CD14-positive monocyte (primary cell): ENCODE results near the gene TMCO5A. TPM values are rescaled to one million over a fixed set of nuclear protein-coding genes. Genes with fewer than 3 reads are reported as not detected.
A peak's percentile ranks its signal among the peaks of the same experiment; 100 is the strongest.

Source experiments
- DNase-seq, 3 donors: peaks; one replicate each; pipeline ENCODE4 v3.0.0-alpha.2; 2011 to 2022
- H2AFZ ChIP-seq: 2 replicates; pipeline ENCODE4 v1.6.0; 2012; ENCODE audit warnings: mild to moderate bottlenecking, low read depth, low read length, inconsistent platforms; ENCODE audit not compliant: insufficient read depth, poor library complexity, severe bottlenecking
- H3K27ac ChIP-seq, 2 donors: 1 replicate in 1 of 2; 2 replicates in 1 of 2; pipeline ENCODE4 v1.5.1; 2012 to 2013; ENCODE audit warnings: low read length in 2 of 2, control low read depth in 1 of 2, inconsistent platforms in 1 of 2, low read depth in 1 of 2, mild to moderate bottlenecking in 1 of 2
- H3K27me3 ChIP-seq, 2 donors: one replicate each; pipeline versions ENCODE4 v1.6.0 to v1.6.1; 2011 to 2013; ENCODE audit warnings: low read length in 2 of 2; ENCODE audit not compliant: control insufficient read depth in 2 of 2, insufficient read depth in 2 of 2
- H3K36me3 ChIP-seq, 2 donors: replicated peaks in 1 of 2; 1 replicate in 1 of 2; 2 replicates in 1 of 2; pipeline versions ENCODE4 v1.5.1 to v1.6.1; 2012 to 2013; ENCODE audit warnings: low read length in 2 of 2, control low read depth in 1 of 2, inconsistent platforms in 1 of 2, mild to moderate bottlenecking in 1 of 2; ENCODE audit not compliant: insufficient read depth in 2 of 2, control insufficient read depth in 1 of 2
- H3K4me1 ChIP-seq, 2 donors: 1 replicate in 1 of 2; 2 replicates in 1 of 2; pipeline versions ENCODE4 v1.5.1 to v1.6.1; 2012 to 2013; ENCODE audit warnings: low read length in 2 of 2, control low read depth in 1 of 2, inconsistent platforms in 1 of 2, mild to moderate bottlenecking in 1 of 2, moderate library complexity in 1 of 2; ENCODE audit not compliant: insufficient read depth in 2 of 2, control insufficient read depth in 1 of 2
- H3K4me2 ChIP-seq: replicated peaks from 2 replicates; pipeline ENCODE3; 2012; ENCODE audit warnings: low read length, moderate library complexity, mild to moderate bottlenecking; ENCODE audit not compliant: poor library complexity, severe bottlenecking; ENCODE audit errors: extremely low read depth
- H3K4me3 ChIP-seq, 3 experiments: fragments of 200-600 bp in 1 of 3; sonication (generic) in 1 of 3; replicated peaks in 1 of 3; 1 replicate in 2 of 3; 2 replicates in 1 of 3; pipeline ENCODE4 v1.5.1; 2011 to 2013; ENCODE audit warnings: low read length in 3 of 3, mild to moderate bottlenecking in 3 of 3, control low read depth in 2 of 3, low read depth in 2 of 3, inconsistent platforms in 1 of 3, moderate library complexity in 1 of 3
- H3K79me2 ChIP-seq: 2 replicates; pipeline ENCODE4 v1.6.0; 2012; ENCODE audit warnings: mild to moderate bottlenecking, control low read depth, inconsistent platforms, low read length, moderate library complexity; ENCODE audit not compliant: insufficient read depth
- H3K9ac ChIP-seq: 2 replicates; pipeline ENCODE4 v1.6.0; 2017; ENCODE audit warnings: low read length, mild to moderate bottlenecking; ENCODE audit not compliant: insufficient read depth, poor library complexity, severe bottlenecking
- H3K9me3 ChIP-seq, 2 donors: replicated peaks in 1 of 2; 1 replicate in 1 of 2; 2 replicates in 1 of 2; pipeline versions ENCODE4 v1.5.1 to v1.6.1; 2012 to 2013; ENCODE audit warnings: low read length in 2 of 2, control low read depth in 1 of 2; ENCODE audit not compliant: control insufficient read depth in 1 of 2, insufficient read depth in 1 of 2
- H4K20me1 ChIP-seq: 2 replicates; pipeline ENCODE4 v1.6.0; 2012; ENCODE audit warnings: mild to moderate bottlenecking, low read length, control low read depth, moderate library complexity; ENCODE audit not compliant: insufficient read depth
- H3K27ac Mint-ChIP-seq, 7 donors: one replicate each; pipeline ENCODE4 v1.8.0; 2020; ENCODE audit warnings: mild to moderate bottlenecking in 7 of 7, mixed read lengths in 7 of 7, moderate library complexity in 6 of 7, inconsistent platforms in 2 of 7
- H3K27me3 Mint-ChIP-seq, 3 donors: one replicate each; pipeline ENCODE4 v1.8.0; 2021 to 2022; ENCODE audit warnings: low read depth in 3 of 3, mild to moderate bottlenecking in 3 of 3, mixed read lengths in 3 of 3, moderate library complexity in 3 of 3, inconsistent platforms in 1 of 3
- H3K36me3 Mint-ChIP-seq, 2 donors: one replicate each; pipeline ENCODE4 v1.8.0; 2020; ENCODE audit warnings: mixed read lengths in 2 of 2, inconsistent platforms in 1 of 2, mild to moderate bottlenecking in 1 of 2
- H3K4me1 Mint-ChIP-seq: one replicate; pipeline ENCODE4 v1.8.0; 2020; ENCODE audit warnings: mild to moderate bottlenecking, mixed read lengths
- H3K4me3 Mint-ChIP-seq, 2 donors: one replicate each; pipeline ENCODE4 v1.8.0; 2020; ENCODE audit warnings: mild to moderate bottlenecking in 2 of 2, mixed read lengths in 2 of 2, moderate library complexity in 1 of 2
- H3K9me3 Mint-ChIP-seq, 7 donors: one replicate each; pipeline ENCODE4 v1.8.0; 2020 to 2022; ENCODE audit warnings: mixed read lengths in 7 of 7, mild to moderate bottlenecking in 6 of 7, moderate library complexity in 6 of 7, inconsistent platforms in 2 of 7
- WGBS: methylation state at CpG from one replicate; pipeline ENCODE4 v1.1.5; 2013; ENCODE audit warnings: missing lambda C conversion rate; ENCODE audit not compliant: insufficient coverage; 5-methylcytosine and 5-hydroxymethylcytosine counted together
- intact Hi-C, 2 donors: fragments of 100-400 bp; cut with micrococcal nuclease; formaldehyde crosslinking; loops; one replicate each; pipeline versions ENCODE4 v1.15.0 to v1.15.1; 2023
- polyA plus RNA-seq, 3 donors: library from polyadenylated mRNA; depleted of rRNA in 1 of 3; unstranded in 2 of 3; stranded (reverse) in 1 of 3; fragments of 300-500 nt in 2 of 3; fragments of >200 nt in 1 of 3; fragmentation: Illumina TruSeq in 2 of 3; gene quantifications; 1 replicate in 2 of 3; 2 replicates in 1 of 3; pipeline ENCODE4 v1.2.3, GENCODE V29; 2012 to 2021
- TF ChIP-seq, protein P1 (sequence below): fragments of 200-600 bp; IDR thresholded peaks from one replicate; pipeline ENCODE4 v1.8.0; 2022; ENCODE audit warnings: antibody characterized with exemption, mild to moderate bottlenecking

Gene TMCO5A
- polyA plus RNA-seq, 3 donors, result not detected

DNA sequence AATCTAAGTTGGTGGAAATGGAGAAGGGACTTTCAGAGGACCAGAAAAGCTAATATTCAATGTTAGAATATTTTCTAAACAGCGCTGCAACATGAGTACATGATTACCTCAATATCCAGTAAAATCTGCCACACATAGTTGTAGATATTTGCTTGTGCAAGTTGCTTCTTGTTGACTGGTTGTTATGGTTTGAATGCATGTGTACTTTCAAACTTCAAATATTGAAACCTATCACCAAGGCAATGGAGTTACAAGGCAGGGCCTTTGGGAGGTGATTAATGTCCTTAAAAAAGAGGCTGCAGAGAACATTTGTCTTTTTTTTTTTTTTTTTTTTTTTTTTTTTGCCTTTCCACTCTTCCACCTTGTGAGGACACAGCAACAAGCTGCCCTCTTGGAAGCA lies 49.9 kb downstream of the TMCO5A start:
- Histone ChIP-seq H3K27ac (no peak overlapping the region), H3K9ac (no peak overlapping the region), H3K79me2 (no peaks in the 10 kb centered on the region), H3K27me3 (peaks cover 0 to 2% of the 10 kb centered on the region in 2 donors), H3K9me3 (peaks cover 0 to 8% of the 10 kb centered on the region in 2 donors), H3K36me3 (no peaks in the 10 kb centered on the region), H4K20me1 (no peaks in the 10 kb centered on the region), H2AFZ (no peak overlapping the region), H3K4me3 (no peak overlapping the region), H3K4me1 (no peaks in the 10 kb centered on the region), H3K4me2 (no peak overlapping the region)
- no peak for DNase-seq
- peaks cover 0 to 2% (median 1%) of the 10 kb centered on the region in 3 donors for H3K27me3 Mint-ChIP-seq
- H3K9me3 Mint-ChIP-seq, result peaks cover 0 to 9% (median 6%) of the 10 kb centered on the region in 7 donors
- intact Hi-C loops, result no loop called here
- TF ChIP-seq, protein P1, sequence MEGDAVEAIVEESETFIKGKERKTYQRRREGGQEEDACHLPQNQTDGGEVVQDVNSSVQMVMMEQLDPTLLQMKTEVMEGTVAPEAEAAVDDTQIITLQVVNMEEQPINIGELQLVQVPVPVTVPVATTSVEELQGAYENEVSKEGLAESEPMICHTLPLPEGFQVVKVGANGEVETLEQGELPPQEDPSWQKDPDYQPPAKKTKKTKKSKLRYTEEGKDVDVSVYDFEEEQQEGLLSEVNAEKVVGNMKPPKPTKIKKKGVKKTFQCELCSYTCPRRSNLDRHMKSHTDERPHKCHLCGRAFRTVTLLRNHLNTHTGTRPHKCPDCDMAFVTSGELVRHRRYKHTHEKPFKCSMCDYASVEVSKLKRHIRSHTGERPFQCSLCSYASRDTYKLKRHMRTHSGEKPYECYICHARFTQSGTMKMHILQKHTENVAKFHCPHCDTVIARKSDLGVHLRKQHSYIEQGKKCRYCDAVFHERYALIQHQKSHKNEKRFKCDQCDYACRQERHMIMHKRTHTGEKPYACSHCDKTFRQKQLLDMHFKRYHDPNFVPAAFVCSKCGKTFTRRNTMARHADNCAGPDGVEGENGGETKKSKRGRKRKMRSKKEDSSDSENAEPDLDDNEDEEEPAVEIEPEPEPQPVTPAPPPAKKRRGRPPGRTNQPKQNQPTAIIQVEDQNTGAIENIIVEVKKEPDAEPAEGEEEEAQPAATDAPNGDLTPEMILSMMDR, result no peak
- no CpG with 5 or more reads among the region's 1 CpG for WGBS
- H3K4me1 Mint-ChIP-seq, result no peaks in the 10 kb centered on the region
- H3K4me3 Mint-ChIP-seq, result no peak overlapping the region
- no peak overlapping the region for H3K27ac Mint-ChIP-seq
- no peaks in the 10 kb centered on the region for H3K36me3 Mint-ChIP-seq

DNA sequence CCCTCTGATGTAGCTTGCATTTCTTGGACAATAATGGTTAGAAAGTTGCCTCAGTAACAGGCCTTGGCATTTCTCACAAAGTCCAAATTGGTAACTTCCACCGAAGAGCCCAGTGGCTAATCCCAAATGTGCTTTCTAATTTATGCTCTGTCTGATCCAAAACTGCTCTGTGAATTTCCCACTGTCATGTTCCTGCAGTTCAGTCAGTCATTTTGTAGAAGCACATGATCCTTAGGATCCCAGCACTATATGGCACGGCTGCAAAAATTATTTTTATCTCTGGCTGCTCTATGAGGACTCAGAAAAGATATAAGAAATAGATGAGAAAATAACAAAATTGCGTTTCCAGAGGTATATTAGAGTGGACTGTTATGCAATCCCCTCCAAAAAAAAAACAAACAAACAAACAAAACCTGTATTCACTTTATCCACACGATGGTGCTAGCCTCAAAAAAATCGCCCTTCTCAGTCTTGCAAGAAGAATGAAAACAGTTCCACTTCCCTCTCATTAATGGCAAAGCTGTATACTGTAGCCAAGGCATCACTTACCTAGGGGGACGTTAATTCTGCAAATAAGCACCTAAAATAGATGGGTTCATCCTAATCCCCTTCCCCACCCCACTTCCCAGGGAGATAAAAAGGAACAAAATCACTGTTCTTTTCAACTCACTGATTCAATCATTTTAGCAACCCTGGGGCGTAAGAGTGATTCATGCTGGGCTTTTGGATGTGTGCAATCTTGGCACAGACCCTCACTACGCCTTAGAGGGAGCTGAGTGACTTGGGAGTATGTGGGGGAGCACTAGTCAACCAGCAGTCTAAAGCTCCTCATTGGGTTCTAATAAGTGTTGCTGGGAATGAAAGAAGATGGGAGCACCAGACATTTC lies 61.3 kb downstream of the TMCO5A start:
- H3K27me3 ChIP-seq, result no peaks in the 10 kb centered on the region
- no peak overlapping the region for H2AFZ ChIP-seq
- H3K9me3 ChIP-seq, result no peaks in the 10 kb centered on the region
- 37% methylated on average over 2 of the region's 8 CpGs for whole genome bisulfite sequencing
- H4K20me1 ChIP-seq, result no peaks in the 10 kb centered on the region
- H3K27ac Mint-ChIP-seq, result no peak overlapping the region
- H3K4me2 ChIP-seq, result no peak overlapping the region
- TF ChIP-seq, protein P1, result peak; percentile 55
- peaks cover 0 to 7% (median 2%) of the 10 kb centered on the region in 7 donors for H3K9me3 Mint-ChIP-seq
- no peaks in the 10 kb centered on the region for H3K4me1 Mint-ChIP-seq
- DNase-seq, result peak; percentile 9 to 56 (median 46)
- no peaks in the 10 kb centered on the region for H3K36me3 Mint-ChIP-seq
- intact Hi-C loops, result loop anchor here (2.0 to 10.0 kb wide), 3 partner anchors 359 to 689 kb away; no protein-coding TSS in a partner anchor
- no peak overlapping the region for H3K4me3 Mint-ChIP-seq
- H3K4me1 ChIP-seq, result no peaks in the 10 kb centered on the region
- H3K27me3 Mint-ChIP-seq, result peaks cover 1 to 10% (median 3%) of the 10 kb centered on the region in 3 donors
- no peak overlapping the region for H3K4me3 ChIP-seq
- no peak overlapping the region for H3K9ac ChIP-seq
- no peak overlapping the region for H3K27ac ChIP-seq
- no peaks in the 10 kb centered on the region for H3K79me2 ChIP-seq
- no peaks in the 10 kb centered on the region for H3K36me3 ChIP-seq
